Mammary epithelial cell (primary cell): ENCODE data around the gene YLPM1.

Source experiments
- EZH2 ChIP-seq: IDR thresholded peaks from 2 replicates; pipeline ENCODE4 v1.6.1; 2012; ENCODE audit warnings: low read length, inconsistent platforms, borderline replicate concordance
- TF ChIP-seq, protein P1 (sequence below), 2 donors: IDR thresholded peaks in 1 of 2; conservative IDR thresholded peaks in 1 of 2; 2 replicates each; pipeline ENCODE4 v1.5.1; 2011 to 2012; ENCODE audit warnings: inconsistent platforms in 2 of 2, low read length in 2 of 2, mild to moderate bottlenecking in 2 of 2, control low read depth in 1 of 2, low read depth in 1 of 2; ENCODE audit not compliant: insufficient read depth in 1 of 2; ENCODE audit errors: extremely low read depth in 1 of 2

DNA sequence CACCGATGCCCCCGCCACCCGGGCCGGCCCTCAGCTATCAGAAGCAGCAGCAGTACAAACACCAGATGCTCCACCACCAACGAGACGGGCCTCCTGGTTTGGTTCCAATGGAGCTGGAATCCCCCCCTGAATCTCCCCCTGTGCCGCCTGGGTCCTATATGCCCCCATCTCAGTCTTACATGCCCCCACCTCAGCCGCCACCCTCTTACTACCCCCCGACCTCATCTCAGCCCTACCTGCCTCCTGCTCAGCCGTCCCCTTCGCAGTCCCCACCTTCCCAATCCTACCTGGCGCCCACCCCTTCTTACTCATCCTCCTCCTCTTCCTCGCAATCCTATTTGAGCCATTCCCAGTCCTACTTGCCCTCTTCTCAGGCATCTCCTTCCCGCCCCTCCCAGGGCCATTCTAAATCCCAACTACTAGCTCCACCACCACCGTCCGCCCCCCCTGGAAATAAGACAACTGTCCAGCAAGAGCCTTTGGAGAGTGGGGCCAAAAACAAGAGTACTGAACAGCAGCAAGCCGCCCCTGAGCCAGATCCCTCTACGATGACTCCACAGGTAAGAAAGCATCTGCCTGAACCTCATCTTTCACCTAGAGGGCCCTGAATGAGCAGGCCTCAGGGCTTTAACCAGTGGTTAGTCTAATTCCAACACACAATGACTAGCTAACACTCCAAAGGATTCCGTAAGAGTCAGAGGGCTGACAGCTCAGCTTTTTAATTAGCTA lies 851 bp downstream of the YLPM1 start:
- TF ChIP-seq, protein P1, sequence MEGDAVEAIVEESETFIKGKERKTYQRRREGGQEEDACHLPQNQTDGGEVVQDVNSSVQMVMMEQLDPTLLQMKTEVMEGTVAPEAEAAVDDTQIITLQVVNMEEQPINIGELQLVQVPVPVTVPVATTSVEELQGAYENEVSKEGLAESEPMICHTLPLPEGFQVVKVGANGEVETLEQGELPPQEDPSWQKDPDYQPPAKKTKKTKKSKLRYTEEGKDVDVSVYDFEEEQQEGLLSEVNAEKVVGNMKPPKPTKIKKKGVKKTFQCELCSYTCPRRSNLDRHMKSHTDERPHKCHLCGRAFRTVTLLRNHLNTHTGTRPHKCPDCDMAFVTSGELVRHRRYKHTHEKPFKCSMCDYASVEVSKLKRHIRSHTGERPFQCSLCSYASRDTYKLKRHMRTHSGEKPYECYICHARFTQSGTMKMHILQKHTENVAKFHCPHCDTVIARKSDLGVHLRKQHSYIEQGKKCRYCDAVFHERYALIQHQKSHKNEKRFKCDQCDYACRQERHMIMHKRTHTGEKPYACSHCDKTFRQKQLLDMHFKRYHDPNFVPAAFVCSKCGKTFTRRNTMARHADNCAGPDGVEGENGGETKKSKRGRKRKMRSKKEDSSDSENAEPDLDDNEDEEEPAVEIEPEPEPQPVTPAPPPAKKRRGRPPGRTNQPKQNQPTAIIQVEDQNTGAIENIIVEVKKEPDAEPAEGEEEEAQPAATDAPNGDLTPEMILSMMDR (conservative IDR thresholded peaks at IDR 0.05 in 1 of 2, IDR thresholded peaks at IDR 0.05 in 1 of 2; ENCODE audit: extremely low read depth in 1 of 2, insufficient read depth in 1 of 2, low read depth in 1 of 2, low read length in 2 of 2): no peak
- TF ChIP-seq EZH2: no peak
